CD4-positive, CD25-positive, alpha-beta regulatory T cell (primary cell): Measurements from ENCODE around the gene GSTM2. TPM values are rescaled to one million over a fixed set of nuclear protein-coding genes. Genes with fewer than 3 reads are reported as not detected.
A peak's percentile ranks its signal among the peaks of the same experiment; 100 is the strongest.

Experiments used
- ATAC-seq, 2 donors: fragments of 150-1000 bp; cut with Tn5 transposase; one replicate each; pipeline ENCODE4 v1.10.0; 2021; ENCODE audit warnings: low read depth in 2 of 2, moderate number of reproducible peaks in 2 of 2, moderate library complexity in 1 of 2
- DNase-seq, 3 donors: peaks; one replicate each; pipeline versions ENCODE4 v3.0.0 to v3.0.0-alpha.2; 2012 to 2022; ENCODE audit warnings: mixed read lengths in 1 of 3
- H3K27ac ChIP-seq: one replicate; pipeline ENCODE4 v1.7.0; 2013; ENCODE audit warnings: mild to moderate bottlenecking, low read length; ENCODE audit not compliant: insufficient read depth, poor library complexity, severe bottlenecking
- H3K27me3 ChIP-seq: one replicate; pipeline ENCODE4 v1.7.0; 2013; ENCODE audit warnings: low read length; ENCODE audit not compliant: control insufficient read depth, insufficient read depth
- H3K36me3 ChIP-seq: one replicate; pipeline ENCODE4 v1.7.0; 2013; ENCODE audit warnings: mild to moderate bottlenecking, low read length, moderate library complexity; ENCODE audit not compliant: control insufficient read depth, insufficient read depth
- H3K4me1 ChIP-seq: 2 replicates; pipeline ENCODE4 v1.7.0; 2013; ENCODE audit warnings: mild to moderate bottlenecking, low read length; ENCODE audit not compliant: insufficient read depth, control insufficient read depth, poor library complexity, severe bottlenecking
- H3K4me3 ChIP-seq: one replicate; pipeline ENCODE4 v1.7.0; 2013; ENCODE audit warnings: low read depth, mild to moderate bottlenecking, low read length, moderate library complexity
- H3K9me3 ChIP-seq, 2 experiments: 1 replicate in 1 of 2; 2 replicates in 1 of 2; pipeline ENCODE4 v1.7.0; 2013; ENCODE audit warnings: low read length in 2 of 2, mild to moderate bottlenecking in 1 of 2, moderate library complexity in 1 of 2; ENCODE audit not compliant: control insufficient read depth in 2 of 2
- H3K27ac Mint-ChIP-seq, 3 donors: one replicate each; pipeline ENCODE4 v1.8.0; 2020 to 2022; ENCODE audit warnings: mild to moderate bottlenecking in 3 of 3, mixed read lengths in 3 of 3, moderate library complexity in 2 of 3
- H3K27me3 Mint-ChIP-seq: one replicate; pipeline ENCODE4 v1.8.0; 2022; ENCODE audit warnings: mild to moderate bottlenecking, mixed read lengths
- H3K36me3 Mint-ChIP-seq: one replicate; pipeline ENCODE4 v1.8.0; 2020; ENCODE audit warnings: mixed read lengths
- H3K4me1 Mint-ChIP-seq, 4 donors: one replicate each; pipeline ENCODE4 v1.8.0; 2020 to 2022; ENCODE audit warnings: mixed read lengths in 4 of 4, mild to moderate bottlenecking in 1 of 4
- H3K4me3 Mint-ChIP-seq, 4 donors: one replicate each; pipeline ENCODE4 v1.8.0; 2020 to 2022; ENCODE audit warnings: mild to moderate bottlenecking in 4 of 4, mixed read lengths in 4 of 4, moderate library complexity in 3 of 4
- H3K9me3 Mint-ChIP-seq, 7 donors: one replicate each; pipeline ENCODE4 v1.8.0; 2020 to 2022; ENCODE audit warnings: mixed read lengths in 7 of 7, mild to moderate bottlenecking in 3 of 7, moderate library complexity in 2 of 7
- polyA plus RNA-seq, 4 donors: library from polyadenylated mRNA; unstranded; fragments of 300-500 nt; fragmentation: Illumina TruSeq; gene quantifications; one replicate each; pipeline ENCODE4 v1.2.3, GENCODE V29; 2021
- total RNA-seq: library from RNA; stranded (reverse); gene quantifications from one replicate; pipeline ENCODE4 v1.2.3, GENCODE V29; 2022

GSTM2 gene
- total and polyA plus RNA-seq, 5 donors from 2014 or later: 8.0 to 36.2 (median 11.8) TPM

DNA sequence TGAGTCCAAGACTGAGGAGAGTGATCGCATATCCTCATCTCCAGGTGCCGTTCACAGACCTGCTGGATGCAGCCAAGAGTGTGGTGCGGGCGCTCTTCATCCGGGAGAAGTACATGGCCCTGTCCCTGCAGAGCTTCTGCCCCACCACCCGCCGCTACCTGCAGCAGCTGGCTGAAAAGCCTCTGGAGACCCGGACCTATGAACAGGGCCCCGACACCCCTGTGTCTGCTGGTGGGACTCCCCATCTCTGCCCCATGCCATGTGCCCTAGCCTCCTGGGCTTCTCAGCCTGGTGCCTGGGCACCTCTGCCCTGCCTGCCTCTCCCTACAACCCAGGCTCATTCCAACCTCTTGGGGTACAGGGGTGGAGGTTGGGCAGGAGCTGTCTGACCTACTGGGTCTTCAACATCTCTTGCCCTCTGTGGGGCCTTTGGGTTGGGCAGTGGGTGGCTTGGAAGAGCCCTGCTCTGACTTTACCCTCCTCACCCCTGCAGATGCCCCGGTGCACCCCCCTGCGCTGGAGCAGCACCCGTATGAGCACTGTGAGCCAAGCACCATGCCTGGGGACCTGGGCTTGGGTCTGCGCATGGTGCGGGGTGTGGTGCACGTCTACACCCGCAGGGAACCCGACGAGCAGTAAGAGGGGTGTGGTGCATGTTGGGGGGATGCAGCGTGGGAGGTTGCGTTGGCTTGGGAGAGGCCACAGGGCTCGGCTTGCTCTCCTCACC is 41.0 kb upstream of the GSTM2 start:
- no peak for DNase-seq
- peaks cover 41% of the 10 kb centered on the region for H3K36me3 ChIP-seq
- peaks cover 29% of the 10 kb centered on the region for H3K4me1 ChIP-seq
- Mint-ChIP-seq H3K9me3 (peaks cover 0 to 3% (median 0%) of the 10 kb centered on the region in 7 donors), H3K36me3 (peaks cover 24% of the 10 kb centered on the region), H3K27me3 (no peaks in the 10 kb centered on the region), H3K4me3 (no peak overlapping the region), H3K4me1 (peaks cover 0 to 39% (median 20%) of the 10 kb centered on the region in 4 donors), H3K27ac (peak overlapping the region in 1 of 3 donors; percentile 20)
- H3K9me3 ChIP-seq: no peaks in the 10 kb centered on the region
- H3K27me3 ChIP-seq: no peaks in the 10 kb centered on the region
- no peak overlapping the region for H3K27ac ChIP-seq
- ATAC-seq: peak in 1 of 2 donors; percentile 8
- no peak overlapping the region for H3K4me3 ChIP-seq

DNA sequence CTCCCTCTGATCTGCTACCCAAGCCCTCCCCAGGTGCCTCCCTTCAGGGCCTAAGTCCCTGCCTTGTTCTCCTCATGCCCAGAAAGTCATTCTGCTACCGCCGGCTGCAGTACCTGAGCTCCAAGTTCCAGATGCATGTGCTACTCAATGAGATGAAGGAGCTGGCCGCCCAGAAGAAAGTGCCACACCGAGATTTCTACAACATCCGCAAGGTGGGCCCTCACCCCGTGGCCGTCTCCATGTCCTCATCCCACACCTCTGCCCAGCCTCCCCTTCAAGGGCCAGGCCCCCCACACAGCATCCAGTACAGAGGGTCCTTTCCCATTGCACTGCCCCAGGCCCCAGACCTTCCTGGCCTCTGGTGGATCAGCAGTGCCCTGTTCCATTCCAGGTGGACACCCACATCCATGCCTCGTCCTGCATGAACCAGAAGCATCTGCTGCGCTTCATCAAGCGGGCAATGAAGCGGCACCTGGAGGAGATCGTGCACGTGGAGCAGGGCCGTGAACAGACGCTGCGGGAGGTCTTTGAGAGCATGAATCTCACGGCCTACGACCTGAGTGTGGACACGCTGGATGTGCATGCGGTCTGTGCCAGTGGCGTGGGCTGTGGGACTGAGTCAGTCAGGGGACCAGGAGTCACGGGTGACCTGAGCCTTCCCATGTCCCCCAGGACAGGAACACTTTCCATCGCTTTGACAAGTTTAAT is 40.0 kb upstream of the GSTM2 start:
- Mint-ChIP-seq H3K4me1 (peaks cover 0 to 29% (median 10%) of the 10 kb centered on the region in 4 donors), H3K9me3 (peaks cover 0 to 3% (median 0%) of the 10 kb centered on the region in 7 donors), H3K27ac (peak overlapping the region in 1 of 3 donors; percentile 31), H3K27me3 (no peaks in the 10 kb centered on the region), H3K36me3 (peaks cover 24% of the 10 kb centered on the region), H3K4me3 (no peak overlapping the region)
- Histone ChIP-seq H3K9me3 (no peaks in the 10 kb centered on the region), H3K4me3 (no peak overlapping the region), H3K4me1 (peaks cover 19% of the 10 kb centered on the region), H3K27ac (no peak overlapping the region), H3K36me3 (peaks cover 41% of the 10 kb centered on the region), H3K27me3 (no peaks in the 10 kb centered on the region)
- ATAC-seq: no peak
- no peak for DNase-seq

DNA sequence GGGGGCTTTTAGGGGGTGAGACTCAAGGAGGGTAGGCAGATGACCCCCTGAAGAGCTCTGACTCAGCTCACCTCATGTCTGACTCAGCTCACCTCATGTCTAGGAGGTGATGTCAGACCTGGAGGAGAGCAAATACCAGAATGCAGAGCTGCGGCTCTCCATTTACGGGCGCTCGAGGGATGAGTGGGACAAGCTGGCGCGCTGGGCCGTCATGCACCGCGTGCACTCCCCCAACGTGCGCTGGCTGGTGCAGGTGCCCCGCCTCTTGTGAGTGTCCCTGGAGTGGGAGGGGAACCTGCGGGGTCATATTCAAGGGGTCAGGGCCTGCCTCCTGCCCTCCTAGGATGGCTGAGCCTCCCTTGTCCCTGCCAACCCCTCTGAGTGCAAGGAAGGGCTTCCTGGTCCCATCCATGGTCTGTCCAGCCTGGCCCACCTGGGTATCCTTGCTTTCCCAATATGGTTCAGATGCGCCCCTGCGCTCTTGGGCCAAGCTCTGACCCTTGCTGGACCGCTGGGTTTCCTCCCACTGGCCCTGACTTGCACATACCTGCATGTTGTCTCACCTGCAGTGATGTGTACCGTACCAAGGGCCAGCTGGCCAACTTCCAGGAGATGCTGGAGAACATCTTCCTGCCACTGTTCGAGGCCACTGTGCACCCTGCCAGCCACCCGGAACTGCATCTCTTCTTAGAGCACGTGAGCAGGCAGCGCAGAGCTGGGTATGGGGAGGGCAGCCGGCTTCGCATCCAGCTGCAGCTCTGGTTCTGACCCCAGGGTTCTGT is 39.1 kb upstream of the GSTM2 start:
- Histone ChIP-seq H3K4me3 (no peak overlapping the region), H3K9me3 (no peaks in the 10 kb centered on the region), H3K27ac (no peak overlapping the region), H3K4me1 (peaks cover 10% of the 10 kb centered on the region), H3K36me3 (peaks cover 41% of the 10 kb centered on the region), H3K27me3 (no peaks in the 10 kb centered on the region)
- DNase-seq (no peak), ATAC-seq (no peak)
- Mint-ChIP-seq H3K9me3 (peaks cover 0 to 3% (median 0%) of the 10 kb centered on the region in 7 donors), H3K4me1 (peaks cover 0 to 21% (median 5%) of the 10 kb centered on the region in 4 donors), H3K4me3 (no peak overlapping the region), H3K36me3 (peaks cover 24% of the 10 kb centered on the region), H3K27me3 (no peaks in the 10 kb centered on the region), H3K27ac (no peak overlapping the region)

DNA sequence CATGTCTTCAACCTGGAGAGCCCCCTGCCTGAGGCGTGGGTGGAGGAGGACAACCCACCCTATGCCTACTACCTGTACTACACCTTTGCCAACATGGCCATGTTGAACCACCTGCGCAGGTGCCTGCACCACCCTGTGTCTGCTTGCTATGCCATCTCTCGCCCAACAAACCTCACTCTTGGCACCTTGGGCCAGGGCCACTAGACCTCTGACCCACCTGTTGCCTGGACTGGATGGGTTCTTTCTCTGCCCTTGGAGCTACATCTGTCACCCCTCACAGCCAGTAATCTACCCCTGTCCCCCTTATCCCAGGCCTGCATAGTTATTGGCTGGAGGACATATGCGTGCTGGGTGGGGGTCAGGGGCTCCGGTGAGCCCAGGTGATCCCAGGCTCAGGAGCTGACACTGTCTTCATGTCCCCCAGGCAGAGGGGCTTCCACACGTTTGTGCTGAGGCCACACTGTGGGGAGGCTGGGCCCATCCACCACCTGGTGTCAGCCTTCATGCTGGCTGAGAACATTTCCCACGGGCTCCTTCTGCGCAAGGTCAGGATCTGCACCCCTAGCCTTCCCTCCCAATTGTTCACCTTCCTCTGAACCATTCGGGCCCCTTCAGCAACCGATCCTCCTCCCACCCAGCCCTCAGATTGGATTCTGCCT is 38.4 kb upstream of the GSTM2 start:
- no peak for DNase-seq

DNA sequence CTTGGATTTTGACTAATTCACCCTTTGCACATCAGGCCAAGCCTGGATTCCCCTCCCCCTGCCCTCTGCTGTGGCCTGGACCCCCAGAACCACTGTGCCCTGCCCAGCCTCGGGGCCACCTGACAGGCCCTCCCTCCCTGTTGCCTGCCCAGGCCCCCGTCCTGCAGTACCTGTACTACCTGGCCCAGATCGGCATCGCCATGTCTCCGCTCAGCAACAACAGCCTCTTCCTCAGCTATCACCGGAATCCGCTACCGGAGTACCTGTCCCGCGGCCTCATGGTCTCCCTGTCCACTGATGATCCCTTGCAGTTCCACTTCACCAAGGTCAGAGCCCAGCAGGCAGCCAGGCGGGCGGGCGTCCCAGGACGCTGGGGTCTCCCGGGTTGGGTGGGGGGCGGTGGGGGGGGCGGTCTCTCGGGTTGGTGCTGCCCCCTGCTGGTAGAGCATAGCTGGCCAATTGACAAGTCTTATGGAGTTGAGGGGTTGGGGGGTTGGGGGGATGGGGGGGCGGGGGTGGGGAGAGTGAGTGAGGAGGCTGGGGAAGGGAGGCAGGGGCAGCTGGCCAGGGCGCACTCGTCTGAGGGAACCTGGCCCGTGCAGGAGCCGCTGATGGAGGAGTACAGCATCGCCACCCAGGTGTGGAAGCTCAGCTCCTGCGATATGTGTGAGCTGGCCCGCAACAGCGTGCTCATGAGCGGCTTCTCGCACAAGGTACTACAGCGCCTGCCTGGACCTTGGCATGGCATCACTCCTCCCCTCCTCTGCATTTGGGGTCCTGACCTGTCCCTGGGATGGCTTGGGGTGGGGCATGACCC is 37.6 kb upstream of the GSTM2 start:
- peak in 1 of 2 donors; percentile 23 for ATAC-seq
- no peaks in the 10 kb centered on the region for H3K9me3 ChIP-seq
- H3K27me3 ChIP-seq: no peaks in the 10 kb centered on the region
- DNase-seq: peak in 2 of 3 donors; percentile 26 to 29
- Mint-ChIP-seq H3K4me3 (no peak overlapping the region), H3K4me1 (peaks cover 0 to 18% (median 7%) of the 10 kb centered on the region in 4 donors), H3K36me3 (peaks cover 24% of the 10 kb centered on the region), H3K27ac (peak overlapping the region in 1 of 3 donors; percentile 26), H3K9me3 (peaks cover 0 to 3% (median 0%) of the 10 kb centered on the region in 7 donors), H3K27me3 (no peaks in the 10 kb centered on the region)
- no peak overlapping the region for H3K4me3 ChIP-seq
- peaks cover 41% of the 10 kb centered on the region for H3K36me3 ChIP-seq
- H3K4me1 ChIP-seq: peaks cover 8% of the 10 kb centered on the region
- H3K27ac ChIP-seq: no peak overlapping the region

More for the DNA sequence above, 38.4 kb upstream of the GSTM2 start:
- H3K4me1 ChIP-seq: peaks cover 4% of the 10 kb centered on the region
- Mint-ChIP-seq H3K4me1 (peaks cover 0 to 17% (median 6%) of the 10 kb centered on the region in 4 donors), H3K4me3 (no peak overlapping the region), H3K27me3 (no peaks in the 10 kb centered on the region), H3K9me3 (peaks cover 0 to 3% (median 0%) of the 10 kb centered on the region in 7 donors), H3K27ac (peak overlapping the region in 1 of 3 donors; percentile 69), H3K36me3 (peaks cover 24% of the 10 kb centered on the region)
- H3K27me3 ChIP-seq: no peaks in the 10 kb centered on the region
- peaks cover 41% of the 10 kb centered on the region for H3K36me3 ChIP-seq
- no peak for ATAC-seq
- no peak overlapping the region for H3K27ac ChIP-seq
- H3K9me3 ChIP-seq: no peaks in the 10 kb centered on the region
- no peak overlapping the region for H3K4me3 ChIP-seq

DNA sequence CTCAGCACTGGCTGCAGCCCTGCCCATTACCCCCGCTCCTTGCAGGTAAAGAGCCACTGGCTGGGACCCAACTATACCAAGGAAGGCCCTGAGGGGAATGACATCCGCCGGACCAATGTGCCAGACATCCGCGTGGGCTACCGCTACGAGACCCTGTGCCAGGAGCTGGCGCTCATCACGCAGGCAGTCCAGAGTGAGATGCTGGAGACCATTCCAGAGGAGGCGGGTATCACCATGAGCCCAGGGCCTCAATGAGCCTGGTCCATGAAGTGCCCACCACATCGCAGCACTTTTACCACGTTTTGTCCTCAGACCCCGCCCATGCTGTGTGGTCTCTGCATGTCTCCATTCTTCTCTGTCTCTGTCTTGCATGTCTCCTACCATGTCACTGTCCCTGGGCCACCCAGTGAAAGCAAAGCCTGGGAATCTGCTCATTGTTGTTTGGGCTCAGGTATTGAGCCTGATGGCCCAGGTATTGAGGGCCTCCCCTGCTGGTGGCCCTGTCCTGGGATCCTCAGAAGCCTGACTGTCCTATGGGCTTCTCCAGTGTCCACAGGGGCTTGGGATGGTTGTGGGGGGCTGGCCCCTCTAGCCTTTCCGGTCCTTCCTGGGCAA is 36.9 kb upstream of the GSTM2 start:
- DNase-seq (no peak), ATAC-seq (no peak)
- H3K36me3 Mint-ChIP-seq: peaks cover 24% of the 10 kb centered on the region
- Histone ChIP-seq H3K4me1 (peaks cover 8% of the 10 kb centered on the region), H3K4me3 (no peak overlapping the region), H3K27me3 (no peaks in the 10 kb centered on the region), H3K9me3 (no peaks in the 10 kb centered on the region), H3K36me3 (peaks cover 41% of the 10 kb centered on the region), H3K27ac (no peak overlapping the region)
- H3K27ac Mint-ChIP-seq: peak overlapping the region in 1 of 3 donors; percentile 89
- no peaks in the 10 kb centered on the region for H3K27me3 Mint-ChIP-seq
- peaks cover 0 to 11% (median 7%) of the 10 kb centered on the region in 4 donors for H3K4me1 Mint-ChIP-seq
- peaks cover 0 to 3% (median 0%) of the 10 kb centered on the region in 7 donors for H3K9me3 Mint-ChIP-seq
- H3K4me3 Mint-ChIP-seq: no peak overlapping the region
